ENCODE measurements around the gene UST.
A peak's percentile ranks its signal among the peaks of the same experiment; 100 is the strongest.

The UST gene

DNA sequence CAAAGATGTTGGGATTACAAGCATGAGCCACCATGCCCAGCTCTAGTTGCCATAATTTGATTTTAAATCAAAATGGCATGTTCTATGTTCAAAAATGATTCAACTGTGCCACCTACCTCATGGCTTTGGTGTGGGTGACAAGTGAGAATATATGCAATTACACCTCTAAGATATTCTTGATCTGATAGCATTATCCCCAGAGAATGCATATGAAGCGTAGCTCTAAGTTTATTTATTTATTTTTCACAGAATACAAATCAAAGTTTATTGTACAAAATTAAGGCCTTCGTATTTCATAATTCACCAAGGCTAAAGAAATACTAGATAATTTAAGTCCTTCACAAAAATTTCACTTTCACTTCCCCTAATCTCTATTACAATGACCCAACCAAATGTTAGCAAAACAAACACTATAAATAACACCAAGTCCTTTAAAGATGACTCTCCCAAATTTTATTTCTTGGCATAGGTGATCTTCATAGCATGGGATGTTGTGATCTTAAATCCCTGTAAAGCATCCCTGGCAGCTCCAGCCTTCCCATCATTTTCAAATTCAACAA is 364.8 kb downstream of the UST start:
- H2AFZ ChIP-seq (ENCODE audit: low read depth, low read length, severe bottlenecking) = no peak overlapping the region
- H3F3A ChIP-seq (ENCODE audit: insufficient read depth) = no peaks in the 10 kb centered on the region
- H3K27ac ChIP-seq (ENCODE audit: low read depth, low read length) = no peak overlapping the region
- no peaks in the 10 kb centered on the region for H3K79me2 ChIP-seq (ENCODE audit: insufficient read depth, low read length)
- peak overlapping the region; percentile 8 for H3K4me2 ChIP-seq (ENCODE audit: low read depth, low read length, poor library complexity, severe bottlenecking)
- no peak overlapping the region for H3K9ac ChIP-seq (ENCODE audit: low read length)
- H4K20me1 ChIP-seq (ENCODE audit: low read depth, low read length) = no peaks in the 10 kb centered on the region
- TF ChIP-seq, protein P1, sequence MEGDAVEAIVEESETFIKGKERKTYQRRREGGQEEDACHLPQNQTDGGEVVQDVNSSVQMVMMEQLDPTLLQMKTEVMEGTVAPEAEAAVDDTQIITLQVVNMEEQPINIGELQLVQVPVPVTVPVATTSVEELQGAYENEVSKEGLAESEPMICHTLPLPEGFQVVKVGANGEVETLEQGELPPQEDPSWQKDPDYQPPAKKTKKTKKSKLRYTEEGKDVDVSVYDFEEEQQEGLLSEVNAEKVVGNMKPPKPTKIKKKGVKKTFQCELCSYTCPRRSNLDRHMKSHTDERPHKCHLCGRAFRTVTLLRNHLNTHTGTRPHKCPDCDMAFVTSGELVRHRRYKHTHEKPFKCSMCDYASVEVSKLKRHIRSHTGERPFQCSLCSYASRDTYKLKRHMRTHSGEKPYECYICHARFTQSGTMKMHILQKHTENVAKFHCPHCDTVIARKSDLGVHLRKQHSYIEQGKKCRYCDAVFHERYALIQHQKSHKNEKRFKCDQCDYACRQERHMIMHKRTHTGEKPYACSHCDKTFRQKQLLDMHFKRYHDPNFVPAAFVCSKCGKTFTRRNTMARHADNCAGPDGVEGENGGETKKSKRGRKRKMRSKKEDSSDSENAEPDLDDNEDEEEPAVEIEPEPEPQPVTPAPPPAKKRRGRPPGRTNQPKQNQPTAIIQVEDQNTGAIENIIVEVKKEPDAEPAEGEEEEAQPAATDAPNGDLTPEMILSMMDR (IDR thresholded peaks at IDR 0.05; ENCODE audit: insufficient read depth, low read length, poor library complexity, severe bottlenecking) = no peak
- TF ChIP-seq EZH2phosphoT487 (conservative IDR thresholded peaks at IDR 0.05; ENCODE audit: low read length) = no peak
- H3K9me3 ChIP-seq (ENCODE audit: insufficient read depth, low read length) = no peaks in the 10 kb centered on the region
- no peak overlapping the region for H3K4me3 ChIP-seq (ENCODE audit: insufficient read depth, low read length, poor library complexity, severe bottlenecking)
- no peaks in the 10 kb centered on the region for H3K9me2 ChIP-seq (replicated peaks; ENCODE audit: insufficient read depth, low read length)
- no peaks in the 10 kb centered on the region for H3K36me3 ChIP-seq (ENCODE audit: low read length)
- no peaks in the 10 kb centered on the region for H3K27me3 ChIP-seq (ENCODE audit: low read length)

DNA sequence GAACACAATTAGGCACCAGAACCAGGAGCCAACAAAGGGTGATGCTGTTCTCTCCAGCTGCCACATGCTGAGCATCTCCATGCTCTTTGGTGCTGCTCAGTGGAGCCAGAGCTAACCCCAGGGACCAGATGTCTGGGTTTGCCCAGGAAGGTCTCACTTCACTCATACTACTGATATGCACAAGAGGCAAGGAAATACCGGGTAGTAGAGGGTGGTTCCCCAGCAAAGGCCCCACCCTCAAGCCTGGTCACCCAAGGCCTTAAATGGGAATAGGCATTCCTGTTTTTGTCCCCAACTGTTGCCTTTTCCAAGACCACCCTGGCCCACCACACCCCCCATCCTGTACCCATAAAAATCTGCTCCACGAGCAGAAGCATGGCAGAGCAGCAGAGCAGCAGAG is 366.1 kb downstream of the UST start:
- Histone ChIP-seq H3K4me2 (ENCODE audit: low read depth, low read length, poor library complexity, severe bottlenecking) (no peak overlapping the region), H3F3A (ENCODE audit: insufficient read depth) (no peaks in the 10 kb centered on the region), H3K9me3 (ENCODE audit: insufficient read depth, low read length) (no peaks in the 10 kb centered on the region), H4K20me1 (ENCODE audit: low read depth, low read length) (no peaks in the 10 kb centered on the region), H3K27me3 (ENCODE audit: low read length) (no peaks in the 10 kb centered on the region), H3K9me2 (replicated peaks; ENCODE audit: insufficient read depth, low read length) (no peaks in the 10 kb centered on the region), H2AFZ (ENCODE audit: low read depth, low read length, severe bottlenecking) (no peak overlapping the region), H3K9ac (ENCODE audit: low read length) (no peak overlapping the region), H3K36me3 (ENCODE audit: low read length) (no peaks in the 10 kb centered on the region), H3K27ac (ENCODE audit: low read depth, low read length) (no peak overlapping the region), H3K79me2 (ENCODE audit: insufficient read depth, low read length) (no peaks in the 10 kb centered on the region), H3K4me3 (ENCODE audit: insufficient read depth, low read length, poor library complexity, severe bottlenecking) (no peak overlapping the region)
- TF ChIP-seq, protein P1 (IDR thresholded peaks at IDR 0.05; ENCODE audit: insufficient read depth, low read length, poor library complexity, severe bottlenecking) = no peak
- TF ChIP-seq EZH2phosphoT487 (conservative IDR thresholded peaks at IDR 0.05; ENCODE audit: low read length) = no peak

DNA sequence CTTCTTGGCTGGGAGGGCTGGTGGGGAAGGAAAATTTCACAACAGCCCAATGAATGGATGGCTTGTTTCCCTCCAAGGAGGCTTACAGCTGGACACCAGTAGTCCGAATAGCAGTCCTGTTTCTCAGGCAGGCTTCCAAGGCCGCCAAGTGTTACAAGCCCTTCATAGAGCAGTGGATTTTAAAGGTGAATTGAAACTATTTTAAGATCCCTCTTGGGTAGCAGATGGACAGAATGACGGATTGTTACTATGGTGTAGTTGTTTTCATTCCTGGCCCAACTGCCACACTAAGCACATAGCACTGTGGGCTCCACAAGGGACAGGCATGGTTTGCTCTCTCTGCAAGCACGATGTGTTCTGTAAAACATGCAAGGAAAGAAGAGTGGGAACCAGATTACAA is 367.3 kb downstream of the UST start:
- Histone ChIP-seq H3K36me3 (ENCODE audit: low read length) (no peaks in the 10 kb centered on the region), H3K4me3 (ENCODE audit: insufficient read depth, low read length, poor library complexity, severe bottlenecking) (no peak overlapping the region), H3K9me3 (ENCODE audit: insufficient read depth, low read length) (no peaks in the 10 kb centered on the region), H3K27ac (ENCODE audit: low read depth, low read length) (no peak overlapping the region), H2AFZ (ENCODE audit: low read depth, low read length, severe bottlenecking) (no peak overlapping the region), H3K9ac (ENCODE audit: low read length) (no peak overlapping the region), H3K27me3 (ENCODE audit: low read length) (no peaks in the 10 kb centered on the region), H3K4me2 (ENCODE audit: low read depth, low read length, poor library complexity, severe bottlenecking) (no peak overlapping the region), H3K79me2 (ENCODE audit: insufficient read depth, low read length) (no peaks in the 10 kb centered on the region), H3K9me2 (replicated peaks; ENCODE audit: insufficient read depth, low read length) (no peaks in the 10 kb centered on the region), H3F3A (ENCODE audit: insufficient read depth) (no peaks in the 10 kb centered on the region), H4K20me1 (ENCODE audit: low read depth, low read length) (no peaks in the 10 kb centered on the region)
- TF ChIP-seq EZH2phosphoT487 (conservative IDR thresholded peaks at IDR 0.05; ENCODE audit: low read length) = no peak
- TF ChIP-seq, protein P1 (IDR thresholded peaks at IDR 0.05; ENCODE audit: insufficient read depth, low read length, poor library complexity, severe bottlenecking) = no peak

Measured in SU-DHL-6 (cell line).